Esophagus squamous epithelium (tissue), 4 donors: ENCODE results near the gene COL18A1.
"Not testable (repeated sequence)": the region's sequence is repeated elsewhere in the genome, so short reads cannot be mapped to it uniquely, and the experiment has no call there.

Experiments
- CTCF ChIP-seq, 6 experiments: fragments of 450-650 bp in 4 of 6; fragments of 200-600 bp in 2 of 6; sonication (generic) in 2 of 6; IDR thresholded peaks; one replicate each; pipeline ENCODE4 v1.5.1; 2016 to 2019; ENCODE audit warnings: antibody characterized with exemption in 6 of 6, mild to moderate bottlenecking in 4 of 6, moderate library complexity in 4 of 6
- POLR2A ChIP-seq, 4 donors: fragments of 450-650 bp; IDR thresholded peaks; one replicate each; pipeline ENCODE4 v1.6.1; 2017; ENCODE audit warnings: antibody characterized with exemption in 4 of 4, mild to moderate bottlenecking in 4 of 4, moderate library complexity in 3 of 4

- not testable (repeated sequence) for TF ChIP-seq CTCF, POLR2A (IDR thresholded peaks at IDR 0.05)
These were observed 98.3 kb downstream of the COL18A1 start for GRCh38 chr21:45503226-45503625.
